ENCODE results near the gene RAD51B.

Gene RAD51B

DNA sequence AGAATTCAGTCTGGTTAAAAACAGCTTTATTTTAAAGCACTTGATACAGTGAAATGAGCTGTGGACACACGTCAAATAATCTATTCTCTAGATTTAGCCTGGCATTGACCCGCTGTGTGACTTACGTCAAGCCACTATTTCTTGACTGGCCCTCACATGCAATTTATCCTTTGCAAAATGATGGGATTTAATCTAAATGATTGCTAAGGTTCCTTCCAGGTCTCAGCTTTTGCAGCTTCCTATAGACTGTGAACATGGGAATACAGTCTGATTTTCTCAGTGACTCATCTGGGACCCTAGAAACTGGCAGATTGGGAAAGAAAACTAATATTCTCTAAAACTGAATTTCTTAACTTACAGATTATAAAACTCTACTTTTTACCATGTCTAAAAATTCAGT lies 409.1 kb downstream of the RAD51B start:
- no peak for DNase-seq (ENCODE audit: low read depth, low spot score)
- TF ChIP-seq, protein P1, sequence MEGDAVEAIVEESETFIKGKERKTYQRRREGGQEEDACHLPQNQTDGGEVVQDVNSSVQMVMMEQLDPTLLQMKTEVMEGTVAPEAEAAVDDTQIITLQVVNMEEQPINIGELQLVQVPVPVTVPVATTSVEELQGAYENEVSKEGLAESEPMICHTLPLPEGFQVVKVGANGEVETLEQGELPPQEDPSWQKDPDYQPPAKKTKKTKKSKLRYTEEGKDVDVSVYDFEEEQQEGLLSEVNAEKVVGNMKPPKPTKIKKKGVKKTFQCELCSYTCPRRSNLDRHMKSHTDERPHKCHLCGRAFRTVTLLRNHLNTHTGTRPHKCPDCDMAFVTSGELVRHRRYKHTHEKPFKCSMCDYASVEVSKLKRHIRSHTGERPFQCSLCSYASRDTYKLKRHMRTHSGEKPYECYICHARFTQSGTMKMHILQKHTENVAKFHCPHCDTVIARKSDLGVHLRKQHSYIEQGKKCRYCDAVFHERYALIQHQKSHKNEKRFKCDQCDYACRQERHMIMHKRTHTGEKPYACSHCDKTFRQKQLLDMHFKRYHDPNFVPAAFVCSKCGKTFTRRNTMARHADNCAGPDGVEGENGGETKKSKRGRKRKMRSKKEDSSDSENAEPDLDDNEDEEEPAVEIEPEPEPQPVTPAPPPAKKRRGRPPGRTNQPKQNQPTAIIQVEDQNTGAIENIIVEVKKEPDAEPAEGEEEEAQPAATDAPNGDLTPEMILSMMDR (IDR thresholded peaks at IDR 0.05; ENCODE audit: low read depth, low read length) = no peak
- in situ Hi-C loops (cut with HindIII; ENCODE audit: low sequenced_read_pairs) = no loop called here
- no peak overlapping the region for H3K4me3 ChIP-seq (ENCODE audit: low read depth, low read length)

DNA sequence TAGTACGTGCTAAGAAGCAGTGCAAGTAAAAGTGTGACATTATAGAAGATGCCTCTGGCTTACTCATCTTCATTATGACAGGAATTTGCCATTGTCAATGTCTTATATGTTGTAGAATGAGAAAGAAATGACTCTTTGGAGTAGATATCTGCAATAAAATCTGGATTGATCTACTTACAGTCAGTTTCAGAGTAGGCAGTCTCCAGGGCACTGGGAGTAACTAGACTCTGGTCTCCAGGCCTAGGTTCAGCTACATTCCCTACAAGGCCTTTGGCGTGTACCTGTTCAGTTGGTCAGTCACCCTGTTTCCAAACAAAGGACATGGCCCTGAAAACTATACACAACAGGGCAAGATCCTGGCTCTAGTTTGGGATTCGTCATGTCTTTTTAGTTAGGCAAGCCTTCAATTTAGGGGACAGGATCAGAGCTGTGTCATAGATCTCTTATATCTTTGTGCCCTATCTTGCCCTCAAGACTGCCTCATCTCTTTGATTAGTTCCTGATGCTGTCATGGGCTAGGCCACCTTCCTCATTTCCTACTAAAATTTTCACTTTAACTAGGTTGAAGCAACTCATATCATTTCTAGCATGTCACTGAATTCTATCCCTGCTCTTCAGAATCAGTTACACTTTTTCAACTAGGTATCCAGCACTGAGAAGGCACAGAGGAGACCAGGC lies 410.0 kb downstream of the RAD51B start:
- TF ChIP-seq, protein P1 (IDR thresholded peaks at IDR 0.05; ENCODE audit: low read depth, low read length) = no peak
- in situ Hi-C loops (cut with HindIII; ENCODE audit: low sequenced_read_pairs) = no loop called here
- no peak for DNase-seq (ENCODE audit: low read depth, low spot score)
- H3K4me3 ChIP-seq (ENCODE audit: low read depth, low read length) = no peak overlapping the region

DNA sequence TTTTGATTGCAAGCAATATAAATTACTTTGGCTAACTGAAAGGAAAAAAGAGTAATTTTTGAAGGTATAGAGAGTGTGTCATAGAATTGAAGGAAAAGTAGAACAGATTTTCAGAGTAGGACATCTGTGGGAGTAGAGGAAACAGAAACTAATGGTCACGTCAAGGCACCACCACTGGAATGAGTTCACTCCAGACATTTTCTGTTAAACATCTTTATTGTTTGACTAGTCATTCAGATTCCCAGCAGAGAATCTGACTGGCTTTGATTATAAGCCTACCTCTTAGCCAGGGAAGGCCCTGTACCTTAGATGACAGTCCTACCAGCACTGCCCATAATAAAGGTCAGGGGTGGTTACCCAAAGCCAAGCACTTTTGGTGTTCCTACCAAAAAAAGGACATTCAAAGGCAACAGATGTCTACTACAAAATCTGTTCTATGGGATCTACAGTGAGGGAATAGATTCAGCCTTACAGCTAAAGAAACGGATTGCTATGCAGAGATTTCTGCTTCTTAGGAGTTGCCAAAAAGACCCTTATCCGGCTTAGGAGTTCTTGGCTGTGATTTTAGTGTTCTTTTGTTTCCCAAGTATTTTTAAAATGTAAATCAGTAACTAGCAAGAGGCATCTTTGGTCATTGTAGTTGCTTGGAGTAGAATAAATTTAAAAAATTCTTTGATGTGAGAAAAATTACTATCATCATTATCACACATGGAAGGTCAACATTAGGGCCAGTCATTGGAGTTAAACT lies 410.8 kb downstream of the RAD51B start:
- in situ Hi-C loops (cut with HindIII; ENCODE audit: low sequenced_read_pairs) = no loop called here
- no peak for DNase-seq (ENCODE audit: low read depth, low spot score)
- TF ChIP-seq, protein P1 (IDR thresholded peaks at IDR 0.05; ENCODE audit: low read depth, low read length) = no peak

DNA sequence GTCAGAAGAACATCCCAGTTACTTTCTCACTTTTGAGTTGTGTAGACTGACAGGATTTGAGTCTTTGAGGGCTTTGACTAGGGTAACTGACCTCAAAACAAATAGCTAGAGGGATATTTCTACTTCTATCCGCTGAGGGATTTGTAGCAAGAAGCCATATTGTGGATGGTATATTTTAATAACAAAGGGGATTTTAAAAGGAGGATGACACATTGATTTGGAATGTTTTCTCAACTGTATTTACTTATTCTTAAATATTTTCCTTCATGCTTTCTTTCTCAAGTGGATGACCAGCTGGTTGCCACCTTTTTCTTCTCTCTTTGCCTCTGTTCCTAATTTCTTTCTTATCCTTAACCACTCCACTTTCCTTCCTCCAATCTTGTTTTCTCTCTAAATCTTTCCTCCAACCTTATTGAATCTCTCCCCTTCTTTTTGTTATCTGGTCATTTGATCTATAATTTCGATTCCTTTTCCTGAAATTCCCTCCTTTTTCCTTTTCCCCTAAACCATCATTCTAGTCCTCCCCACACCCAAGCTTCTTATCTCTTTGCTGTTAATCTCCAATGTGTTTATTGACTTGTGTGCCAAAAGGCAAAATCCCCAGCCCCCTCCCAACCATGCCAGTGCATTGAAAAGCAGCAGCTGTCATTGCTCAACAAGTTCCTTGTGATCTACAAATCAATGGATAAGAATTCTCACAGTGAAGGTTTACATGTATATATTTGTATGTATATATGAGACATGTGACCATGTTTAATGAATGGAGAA lies 411.6 kb downstream of the RAD51B start:
- DNase-seq (ENCODE audit: low read depth, low spot score) = peak; percentile 73
- in situ Hi-C loops (cut with HindIII; ENCODE audit: low sequenced_read_pairs) = no loop called here
- no peak overlapping the region for H3K4me3 ChIP-seq (ENCODE audit: low read depth, low read length)
- TF ChIP-seq, protein P1 (IDR thresholded peaks at IDR 0.05; ENCODE audit: low read depth, low read length) = no peak

More for the DNA sequence above, 410.8 kb downstream of the RAD51B start:
- H3K4me3 ChIP-seq (ENCODE audit: low read depth, low read length) = no peak overlapping the region

GRCh38 chr14:68231898-68232297 lies 412.3 kb downstream of the RAD51B start:
- no peak overlapping the region for H3K4me3 ChIP-seq (ENCODE audit: low read depth, low read length)
- TF ChIP-seq, protein P1 (IDR thresholded peaks at IDR 0.05; ENCODE audit: low read depth, low read length) = no peak
- in situ Hi-C loops (cut with HindIII; ENCODE audit: low sequenced_read_pairs) = no loop called here
- peak; percentile 56 for DNase-seq (ENCODE audit: low read depth, low spot score)

DNA sequence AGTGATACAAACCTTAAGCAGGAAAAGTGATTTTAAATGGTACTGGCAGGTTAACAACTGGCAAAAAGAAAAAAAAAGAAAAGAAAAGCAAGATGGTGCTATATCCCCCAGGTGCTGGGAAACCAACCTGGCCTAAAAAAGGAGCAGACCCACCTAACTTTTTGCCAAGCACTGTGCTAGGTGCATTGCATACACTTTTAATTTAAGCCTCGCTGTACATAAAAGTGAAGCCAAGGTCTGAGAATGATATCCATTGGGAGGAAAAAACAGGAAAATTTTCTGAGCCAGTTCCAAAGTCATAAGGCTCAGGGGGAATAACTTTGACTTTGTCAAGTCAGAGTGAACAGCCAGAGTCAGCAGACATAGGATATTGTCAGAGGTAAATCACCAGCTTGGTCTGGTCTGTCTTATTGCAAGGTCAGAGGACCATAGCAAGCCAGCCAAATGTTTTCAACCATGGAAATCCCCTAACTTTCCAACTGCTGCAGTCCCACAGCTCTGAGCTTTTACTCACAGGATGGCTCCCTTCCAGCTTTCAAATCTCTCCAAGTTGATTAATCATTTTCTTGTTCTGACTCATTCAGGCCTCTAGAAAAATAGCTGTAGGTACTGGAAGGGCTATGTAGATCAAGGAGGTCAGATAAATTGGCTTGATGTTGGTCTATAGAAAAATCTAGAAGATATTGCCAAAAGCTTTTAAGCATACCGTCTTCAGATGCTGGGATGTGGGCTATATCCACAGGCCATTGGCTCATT lies 412.9 kb downstream of the RAD51B start:
- peak; percentile 99 for DNase-seq (ENCODE audit: low read depth, low spot score)
- in situ Hi-C loops (cut with HindIII; ENCODE audit: low sequenced_read_pairs) = no loop called here
- no peak overlapping the region for H3K4me3 ChIP-seq (ENCODE audit: low read depth, low read length)
- TF ChIP-seq, protein P1 (IDR thresholded peaks at IDR 0.05; ENCODE audit: low read depth, low read length) = no peak
